CD14-positive monocyte (primary cell): Measurements from ENCODE around the gene CCDC70. TPM values are rescaled to one million over a fixed set of nuclear protein-coding genes. Genes with fewer than 3 reads are reported as not detected.

Experiments used
- DNase-seq, 3 donors: peaks; one replicate each; pipeline ENCODE4 v3.0.0-alpha.2; 2011 to 2022
- H2AFZ ChIP-seq: 2 replicates; pipeline ENCODE4 v1.6.0; 2012; ENCODE audit warnings: mild to moderate bottlenecking, low read depth, low read length, inconsistent platforms; ENCODE audit not compliant: insufficient read depth, poor library complexity, severe bottlenecking
- H3K27ac ChIP-seq, 2 donors: 1 replicate in 1 of 2; 2 replicates in 1 of 2; pipeline ENCODE4 v1.5.1; 2012 to 2013; ENCODE audit warnings: low read length in 2 of 2, control low read depth in 1 of 2, inconsistent platforms in 1 of 2, low read depth in 1 of 2, mild to moderate bottlenecking in 1 of 2
- H3K27me3 ChIP-seq, 2 donors: one replicate each; pipeline versions ENCODE4 v1.6.0 to v1.6.1; 2011 to 2013; ENCODE audit warnings: low read length in 2 of 2; ENCODE audit not compliant: control insufficient read depth in 2 of 2, insufficient read depth in 2 of 2
- H3K36me3 ChIP-seq, 2 donors: replicated peaks in 1 of 2; 1 replicate in 1 of 2; 2 replicates in 1 of 2; pipeline versions ENCODE4 v1.5.1 to v1.6.1; 2012 to 2013; ENCODE audit warnings: low read length in 2 of 2, control low read depth in 1 of 2, inconsistent platforms in 1 of 2, mild to moderate bottlenecking in 1 of 2; ENCODE audit not compliant: insufficient read depth in 2 of 2, control insufficient read depth in 1 of 2
- H3K4me1 ChIP-seq, 2 donors: 1 replicate in 1 of 2; 2 replicates in 1 of 2; pipeline versions ENCODE4 v1.5.1 to v1.6.1; 2012 to 2013; ENCODE audit warnings: low read length in 2 of 2, control low read depth in 1 of 2, inconsistent platforms in 1 of 2, mild to moderate bottlenecking in 1 of 2, moderate library complexity in 1 of 2; ENCODE audit not compliant: insufficient read depth in 2 of 2, control insufficient read depth in 1 of 2
- H3K4me2 ChIP-seq: replicated peaks from 2 replicates; pipeline ENCODE3; 2012; ENCODE audit warnings: low read length, moderate library complexity, mild to moderate bottlenecking; ENCODE audit not compliant: poor library complexity, severe bottlenecking; ENCODE audit errors: extremely low read depth
- H3K4me3 ChIP-seq, 3 experiments: fragments of 200-600 bp in 1 of 3; sonication (generic) in 1 of 3; replicated peaks in 1 of 3; 1 replicate in 2 of 3; 2 replicates in 1 of 3; pipeline ENCODE4 v1.5.1; 2011 to 2013; ENCODE audit warnings: low read length in 3 of 3, mild to moderate bottlenecking in 3 of 3, control low read depth in 2 of 3, low read depth in 2 of 3, inconsistent platforms in 1 of 3, moderate library complexity in 1 of 3
- H3K79me2 ChIP-seq: 2 replicates; pipeline ENCODE4 v1.6.0; 2012; ENCODE audit warnings: mild to moderate bottlenecking, control low read depth, inconsistent platforms, low read length, moderate library complexity; ENCODE audit not compliant: insufficient read depth
- H3K9ac ChIP-seq: 2 replicates; pipeline ENCODE4 v1.6.0; 2017; ENCODE audit warnings: low read length, mild to moderate bottlenecking; ENCODE audit not compliant: insufficient read depth, poor library complexity, severe bottlenecking
- H3K9me3 ChIP-seq, 2 donors: replicated peaks in 1 of 2; 1 replicate in 1 of 2; 2 replicates in 1 of 2; pipeline versions ENCODE4 v1.5.1 to v1.6.1; 2012 to 2013; ENCODE audit warnings: low read length in 2 of 2, control low read depth in 1 of 2; ENCODE audit not compliant: control insufficient read depth in 1 of 2, insufficient read depth in 1 of 2
- H4K20me1 ChIP-seq: 2 replicates; pipeline ENCODE4 v1.6.0; 2012; ENCODE audit warnings: mild to moderate bottlenecking, low read length, control low read depth, moderate library complexity; ENCODE audit not compliant: insufficient read depth
- H3K27ac Mint-ChIP-seq, 7 donors: one replicate each; pipeline ENCODE4 v1.8.0; 2020; ENCODE audit warnings: mild to moderate bottlenecking in 7 of 7, mixed read lengths in 7 of 7, moderate library complexity in 6 of 7, inconsistent platforms in 2 of 7
- H3K27me3 Mint-ChIP-seq, 3 donors: one replicate each; pipeline ENCODE4 v1.8.0; 2021 to 2022; ENCODE audit warnings: low read depth in 3 of 3, mild to moderate bottlenecking in 3 of 3, mixed read lengths in 3 of 3, moderate library complexity in 3 of 3, inconsistent platforms in 1 of 3
- H3K36me3 Mint-ChIP-seq, 2 donors: one replicate each; pipeline ENCODE4 v1.8.0; 2020; ENCODE audit warnings: mixed read lengths in 2 of 2, inconsistent platforms in 1 of 2, mild to moderate bottlenecking in 1 of 2
- H3K4me1 Mint-ChIP-seq: one replicate; pipeline ENCODE4 v1.8.0; 2020; ENCODE audit warnings: mild to moderate bottlenecking, mixed read lengths
- H3K4me3 Mint-ChIP-seq, 2 donors: one replicate each; pipeline ENCODE4 v1.8.0; 2020; ENCODE audit warnings: mild to moderate bottlenecking in 2 of 2, mixed read lengths in 2 of 2, moderate library complexity in 1 of 2
- H3K9me3 Mint-ChIP-seq, 7 donors: one replicate each; pipeline ENCODE4 v1.8.0; 2020 to 2022; ENCODE audit warnings: mixed read lengths in 7 of 7, mild to moderate bottlenecking in 6 of 7, moderate library complexity in 6 of 7, inconsistent platforms in 2 of 7
- CTCF ChIP-seq: fragments of 200-600 bp; IDR thresholded peaks from one replicate; pipeline ENCODE4 v1.8.0; 2022; ENCODE audit warnings: antibody characterized with exemption, mild to moderate bottlenecking
- WGBS: methylation state at CpG from one replicate; pipeline ENCODE4 v1.1.5; 2013; ENCODE audit warnings: missing lambda C conversion rate; ENCODE audit not compliant: insufficient coverage; 5-methylcytosine and 5-hydroxymethylcytosine counted together
- intact Hi-C, 2 donors: fragments of 100-400 bp; cut with micrococcal nuclease; formaldehyde crosslinking; loops; one replicate each; pipeline versions ENCODE4 v1.15.0 to v1.15.1; 2023
- polyA plus RNA-seq, 3 donors: library from polyadenylated mRNA; depleted of rRNA in 1 of 3; unstranded in 2 of 3; stranded (reverse) in 1 of 3; fragments of 300-500 nt in 2 of 3; fragments of >200 nt in 1 of 3; fragmentation: Illumina TruSeq in 2 of 3; gene quantifications; 1 replicate in 2 of 3; 2 replicates in 1 of 3; pipeline ENCODE4 v1.2.3, GENCODE V29; 2012 to 2021

Gene CCDC70
- polyA plus RNA-seq, 3 donors = not detected

GRCh38 chr13:51844862-51845573 is 16.8 kb upstream of the CCDC70 start, which contains the start of gene TMEM272:
TSS of gene TMEM272 (minus strand) at chr13:51845177. CDS start at chr13:51838530, 6,647 bp downstream.
- Histone ChIP-seq H3K79me2 (no peaks in the 10 kb centered on the region), H3K4me3 (peak within 1 kb of the TSS in 1 of 3 experiments; percentile 20), H3K36me3 (no peaks in the 10 kb centered on the region), H3K9ac (no peak within 1 kb of the TSS), H3K9me3 (no peaks in the 10 kb centered on the region), H2AFZ (peak within 1 kb of the TSS; percentile 51), H3K4me2 (peak within 1 kb of the TSS; percentile 17), H4K20me1 (no peaks in the 10 kb centered on the region), H3K27me3 (no peaks in the 10 kb centered on the region), H3K4me1 (peaks cover 5 to 7% of the 10 kb centered on the region in 2 donors), H3K27ac (no peak within 1 kb of the TSS)
- peak; percentile 95 for TF ChIP-seq CTCF
- 29% methylated on average over 19 of the region's 20 CpGs for WGBS
- H3K36me3 Mint-ChIP-seq = no peaks in the 10 kb centered on the region
- DNase-seq = peak in 2 of 3 donors; percentile 34 to 51
- peak within 1 kb of the TSS; percentile 66 to 77 for H3K4me3 Mint-ChIP-seq
- peaks cover 0 to 1% (median 0%) of the 10 kb centered on the region in 7 donors for H3K9me3 Mint-ChIP-seq
- intact Hi-C loops = loop anchor here in 1 of 2 donors (5.0 to 10.0 kb wide), 2 partner anchors 33 to 50 kb away; no protein-coding TSS in a partner anchor
- H3K4me1 Mint-ChIP-seq = peaks cover 20% of the 10 kb centered on the region
- peaks cover 0 to 5% (median 4%) of the 10 kb centered on the region in 3 donors for H3K27me3 Mint-ChIP-seq
- peak within 1 kb of the TSS in 1 of 7 donors; percentile 5 for H3K27ac Mint-ChIP-seq

DNA sequence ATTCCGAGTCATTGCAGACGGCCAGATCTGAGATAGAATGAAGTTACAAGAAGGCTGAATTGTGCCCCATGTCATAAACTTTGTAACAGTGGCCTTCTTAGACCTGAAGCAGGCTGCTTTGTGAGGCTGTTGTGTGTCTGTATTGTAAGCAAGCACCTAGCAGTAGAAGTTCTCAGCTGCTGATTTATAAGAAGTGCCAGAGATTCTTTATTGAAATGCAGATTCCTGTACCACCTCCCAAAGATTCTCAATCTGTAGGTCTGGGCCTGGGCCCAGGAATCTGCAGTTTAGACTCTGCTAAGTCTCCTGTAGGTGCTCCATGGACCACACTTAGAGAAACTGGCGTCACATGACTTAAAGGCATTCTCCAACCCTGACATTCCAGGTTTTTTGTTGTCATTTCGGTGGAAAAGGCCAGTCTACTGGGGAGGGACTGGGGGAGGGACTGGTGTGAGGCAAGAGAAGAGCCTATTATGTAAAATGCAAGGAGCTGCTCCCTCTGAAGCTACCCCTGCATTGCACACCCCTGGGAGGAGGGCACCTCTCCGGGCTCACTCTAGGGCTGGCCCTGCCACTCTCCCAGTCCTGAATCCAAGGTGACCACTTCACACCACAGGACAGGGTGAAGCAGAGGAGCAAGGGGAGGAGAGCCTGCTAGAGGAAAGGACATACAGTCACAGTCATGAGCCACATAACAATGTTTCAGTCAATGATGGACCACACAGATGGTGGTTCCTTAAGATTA is 16.0 kb upstream of the CCDC70 start:
- no peak for TF ChIP-seq CTCF
- Mint-ChIP-seq H3K27me3 (peaks cover 0 to 5% (median 4%) of the 10 kb centered on the region in 3 donors), H3K9me3 (peaks cover 0 to 1% (median 0%) of the 10 kb centered on the region in 7 donors), H3K4me1 (peaks cover 19% of the 10 kb centered on the region), H3K27ac (no peak overlapping the region), H3K4me3 (peak overlapping the region in 1 of 2 donors; percentile 77), H3K36me3 (no peaks in the 10 kb centered on the region)
- no peak overlapping the region for H3K4me3 ChIP-seq
- DNase-seq = no peak
- no peak overlapping the region for H3K4me2 ChIP-seq
- peak overlapping the region; percentile 51 for H2AFZ ChIP-seq
- H3K27me3 ChIP-seq = no peaks in the 10 kb centered on the region
- no peaks in the 10 kb centered on the region for H3K36me3 ChIP-seq
- H3K27ac ChIP-seq = no peak overlapping the region
- 92% methylated on average over 3 of the region's 5 CpGs for WGBS
- no peaks in the 10 kb centered on the region for H3K79me2 ChIP-seq
- H3K4me1 ChIP-seq = peaks cover 5 to 7% of the 10 kb centered on the region in 2 donors
- no peaks in the 10 kb centered on the region for H3K9me3 ChIP-seq
- intact Hi-C loops = loop anchor here in 1 of 2 donors (5.0 to 10.0 kb wide), 2 partner anchors 33 to 51 kb away; no protein-coding TSS in a partner anchor
- no peak overlapping the region for H3K9ac ChIP-seq
- H4K20me1 ChIP-seq = no peaks in the 10 kb centered on the region
